Liver (tissue), 3 donors: ENCODE measurements around the gene UBTD1.
A peak's percentile ranks its signal among the peaks of the same experiment; 100 is the strongest.

Experiments
- CTCF ChIP-seq: fragments of 150-350 bp; IDR thresholded peaks from 2 replicates; pipeline ENCODE4 v1.5.1; 2017; ENCODE audit warnings: improper control_type of control experiment, low read depth, low read length; ENCODE audit not compliant: missing input control
- HNF4G ChIP-seq: IDR thresholded peaks from 2 replicates; pipeline ENCODE4 v1.6.1; 2016; ENCODE audit warnings: antibody characterized with exemption
- JUND ChIP-seq, 2 donors: IDR thresholded peaks; 2 replicates each; pipeline ENCODE4 v1.6.1; 2016; ENCODE audit warnings: antibody characterized with exemption in 2 of 2
- TAF1 ChIP-seq: conservative IDR thresholded peaks from 2 replicates; pipeline ENCODE4 v1.6.1; 2016; ENCODE audit warnings: antibody characterized with exemption, mild to moderate bottlenecking
- donor health status: healthy.
- donor health status: healthy.

- TF ChIP-seq HNF4G (no peak), CTCF (peak; percentile 51), TAF1 (no peak), JUND (IDR thresholded peaks at IDR 0.05) (no peak)
These were observed 113.7 kb downstream of the UBTD1 start for GRCh38 chr10:97612386-97612785.
